GM21529 (cell line): ENCODE results near the gene SYNDIG1L.

Experiments used
- ATAC-seq: cut with Tn5 transposase; IDR thresholded peaks from one replicate; pipeline ENCODE4 v1.9.1; 2021; ENCODE audit not compliant: unreplicated experiment

Gene SYNDIG1L

DNA sequence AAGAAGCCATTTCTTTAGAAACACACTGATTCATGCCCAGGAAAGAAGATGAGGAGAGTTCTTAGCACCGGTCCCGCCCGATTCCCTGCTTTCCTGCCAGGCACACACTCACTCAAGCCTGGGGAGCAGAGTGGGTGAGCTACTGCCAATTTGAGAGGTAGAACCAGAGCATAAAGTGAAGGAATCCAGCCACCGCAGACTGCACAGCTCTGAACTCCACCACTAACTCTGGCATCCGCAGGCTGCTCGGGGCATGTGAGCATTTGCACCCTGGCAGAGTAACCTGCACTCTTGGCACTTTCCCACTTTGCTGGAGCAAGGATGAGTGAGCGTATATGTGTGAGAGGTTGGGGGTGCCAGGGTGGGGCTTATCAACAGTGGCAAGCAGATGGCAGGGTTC is 4.0 kb upstream of the SYNDIG1L start:
- ATAC-seq: no peak

DNA sequence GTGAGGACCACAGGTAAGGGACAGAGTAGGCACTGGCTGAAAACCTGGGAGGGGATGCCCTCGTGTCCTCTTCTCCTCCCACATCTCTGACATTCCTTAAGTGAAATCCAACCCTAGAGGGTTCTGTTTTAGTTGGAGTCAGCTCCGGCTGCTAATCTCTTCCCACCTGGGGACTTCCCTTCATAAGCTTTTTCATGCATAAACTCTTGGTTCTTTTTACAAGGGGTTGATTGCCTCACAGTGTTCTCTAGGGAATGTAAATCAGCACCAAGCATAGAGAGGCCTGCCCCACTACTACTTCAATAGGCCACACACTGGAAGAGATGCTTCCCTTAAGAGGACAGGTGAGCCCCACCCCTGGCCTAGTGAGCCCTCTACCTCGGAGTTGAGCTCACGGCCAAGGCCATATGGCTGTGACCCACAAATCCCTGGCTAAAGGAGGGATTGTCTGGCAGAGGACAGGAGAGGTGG is 3.2 kb upstream of the SYNDIG1L start:
- ATAC-seq: no peak

DNA sequence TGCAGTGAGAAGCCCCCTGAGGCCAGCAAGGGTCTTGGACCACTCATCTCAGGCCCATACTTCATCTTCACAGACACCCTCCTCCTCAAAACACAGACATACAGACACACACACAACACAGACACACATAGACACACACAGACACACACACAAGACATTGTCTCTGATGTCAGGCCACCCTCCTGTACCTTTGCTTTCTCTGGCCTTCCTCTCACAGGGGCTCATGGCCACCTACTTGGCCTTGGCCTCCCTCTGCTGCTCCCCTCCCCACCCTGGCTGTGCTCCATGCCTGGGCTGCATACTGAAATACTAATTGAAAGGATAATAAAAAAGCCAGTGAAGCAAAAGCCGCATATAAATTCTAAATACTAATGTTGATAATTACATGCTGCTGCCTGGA is 1.6 kb upstream of the SYNDIG1L start:
- no peak for ATAC-seq

- ATAC-seq: no peak
Observed at GRCh38 chr14:74425525-74426201, 347 bp downstream of the SYNDIG1L start.

DNA sequence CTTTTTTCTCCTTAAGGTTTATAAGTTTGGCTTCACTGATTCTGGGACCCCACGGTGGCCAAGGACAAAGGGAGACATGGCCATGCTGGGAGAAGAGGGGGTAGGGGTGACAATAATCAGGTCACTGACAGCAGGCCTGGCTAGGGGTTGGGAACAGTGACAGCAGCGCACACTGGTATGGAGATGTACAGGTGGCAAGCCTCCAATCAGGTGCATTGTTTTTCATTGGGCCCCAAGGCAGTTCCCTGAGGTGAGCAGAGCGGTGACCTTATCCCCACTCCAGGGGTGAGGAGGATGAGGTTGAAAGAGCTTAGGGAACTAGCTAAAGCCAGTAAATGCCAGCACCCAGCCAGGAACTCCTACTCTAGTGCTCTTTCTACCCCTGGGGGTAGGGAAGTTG is 1.4 kb downstream of the SYNDIG1L start:
- no peak for ATAC-seq

DNA sequence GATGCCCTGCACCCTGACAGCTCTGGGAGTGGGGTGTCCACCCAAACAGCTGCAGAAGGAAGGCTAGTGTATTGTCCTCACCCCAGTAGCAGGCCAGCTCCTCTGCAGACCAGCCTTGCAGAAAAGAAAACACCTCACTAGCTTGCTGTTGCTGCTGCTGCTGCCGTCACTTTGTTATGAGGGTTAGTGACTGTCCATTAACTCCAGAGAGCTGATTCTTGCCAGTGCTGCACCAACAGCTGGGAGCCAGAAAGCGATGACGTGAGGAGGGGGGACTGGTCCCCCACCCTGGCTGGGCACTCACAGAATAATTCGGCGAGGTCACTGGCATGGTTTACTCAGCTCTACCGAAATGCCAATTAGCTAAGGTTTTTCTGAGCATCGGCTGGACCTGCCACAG is 2.8 kb downstream of the SYNDIG1L start:
- ATAC-seq: no peak

DNA sequence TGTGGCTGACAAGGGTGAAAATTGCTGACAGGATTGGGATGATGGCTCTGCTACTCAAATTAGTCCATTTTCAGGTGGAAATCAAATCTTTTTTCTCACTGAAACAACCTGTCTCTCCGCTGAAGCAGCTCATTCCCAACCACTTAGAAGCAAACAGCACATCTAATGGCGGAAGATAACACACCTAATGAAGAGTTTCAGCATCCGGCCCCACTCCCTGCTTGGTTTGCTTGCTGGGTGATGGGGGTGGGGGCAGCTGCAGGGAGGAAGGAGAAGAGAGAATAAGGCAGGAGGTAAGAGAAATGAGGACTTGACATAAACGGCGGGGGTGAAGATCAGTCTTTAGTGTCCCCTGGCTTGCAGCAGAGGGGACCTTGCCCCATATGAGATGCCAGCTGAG is 4.0 kb downstream of the SYNDIG1L start:
- no peak for ATAC-seq

GRCh38 chr14:74419086-74419485 is 6.9 kb downstream of the SYNDIG1L start:
- ATAC-seq: no peak

DNA sequence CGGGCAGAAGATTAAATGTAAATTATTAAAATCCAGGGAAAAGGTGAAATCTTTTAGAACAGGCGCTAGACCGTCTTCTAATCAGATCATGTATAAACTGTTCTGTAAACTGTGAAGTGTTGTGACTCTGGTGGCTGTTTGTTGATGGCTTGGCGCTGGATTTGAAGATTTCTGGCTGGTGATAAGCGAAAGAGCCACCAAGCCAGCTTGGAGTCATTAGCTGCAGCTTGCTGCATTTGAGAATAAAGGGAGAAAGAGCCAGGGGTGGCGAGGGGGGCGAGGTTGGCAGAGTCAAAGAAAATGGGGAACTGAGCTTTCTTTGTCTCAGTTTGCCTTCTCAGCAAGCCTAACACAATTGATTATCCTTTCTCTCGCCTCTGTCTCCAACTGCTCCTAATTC is 8.0 kb downstream of the SYNDIG1L start:
- no peak for ATAC-seq

DNA sequence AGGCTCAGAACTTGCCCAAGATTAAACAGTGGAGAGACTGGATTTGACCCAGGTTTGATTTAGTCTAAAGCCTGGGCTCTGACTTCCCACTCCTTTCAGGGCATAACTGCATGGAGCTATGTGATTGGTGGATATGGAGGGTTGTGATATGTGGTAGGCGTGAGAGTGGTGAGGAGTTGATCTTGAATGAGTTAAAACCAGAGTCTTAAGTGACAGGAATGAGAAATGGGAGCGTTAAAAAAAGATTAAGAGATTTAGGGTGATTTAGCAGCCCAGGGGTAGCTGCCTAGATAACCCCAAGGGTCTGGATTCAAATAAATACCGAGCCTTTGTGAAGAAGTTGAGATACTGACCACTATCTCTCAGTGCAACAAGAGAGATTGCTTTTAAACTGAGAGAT is 8.4 kb downstream of the SYNDIG1L start:
- no peak for ATAC-seq

GRCh38 chr14:74417201-74417600 is 8.8 kb downstream of the SYNDIG1L start:
- no peak for ATAC-seq

- no peak for ATAC-seq
Observed at GRCh38 chr14:74415115-74415437, 10.9 kb downstream of the SYNDIG1L start.

GRCh38 chr14:74414403-74415114 is 11.5 kb downstream of the SYNDIG1L start:
- no peak for ATAC-seq

GRCh38 chr14:74413627-74414026 is 12.4 kb downstream of the SYNDIG1L start:
- ATAC-seq: no peak

DNA sequence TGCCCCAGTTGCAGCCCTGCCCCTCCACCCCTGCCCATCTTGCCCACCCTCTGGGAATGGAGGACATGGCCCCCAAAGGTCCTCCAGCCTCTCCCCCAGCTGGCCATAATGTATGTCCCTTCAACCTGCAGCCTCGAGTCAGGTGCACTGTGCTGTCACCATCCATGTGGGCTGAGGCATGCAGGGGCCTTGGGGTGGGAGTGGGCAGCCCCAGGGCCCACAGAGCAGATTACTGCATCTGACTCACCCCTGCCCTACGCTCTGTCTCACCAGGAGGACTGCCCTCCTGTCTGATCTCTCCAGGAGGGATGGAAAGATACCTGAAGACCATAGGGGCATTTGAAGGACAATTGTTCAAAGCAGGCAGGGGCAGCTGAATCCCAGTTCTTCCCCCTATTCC is 13.3 kb downstream of the SYNDIG1L start:
- no peak for ATAC-seq

- ATAC-seq: no peak
Observed at GRCh38 chr14:74411671-74412070, 14.3 kb downstream of the SYNDIG1L start.

- no peak for ATAC-seq
Observed at GRCh38 chr14:74409441-74409840, 16.6 kb downstream of the SYNDIG1L start.

- ATAC-seq: no peak
Observed at GRCh38 chr14:74408870-74409269, 17.1 kb downstream of the SYNDIG1L start.

GRCh38 chr14:74407801-74408154 is 18.2 kb downstream of the SYNDIG1L start:
- no peak for ATAC-seq

- no peak for ATAC-seq
Observed at GRCh38 chr14:74407021-74407800, 18.8 kb downstream of the SYNDIG1L start.

DNA sequence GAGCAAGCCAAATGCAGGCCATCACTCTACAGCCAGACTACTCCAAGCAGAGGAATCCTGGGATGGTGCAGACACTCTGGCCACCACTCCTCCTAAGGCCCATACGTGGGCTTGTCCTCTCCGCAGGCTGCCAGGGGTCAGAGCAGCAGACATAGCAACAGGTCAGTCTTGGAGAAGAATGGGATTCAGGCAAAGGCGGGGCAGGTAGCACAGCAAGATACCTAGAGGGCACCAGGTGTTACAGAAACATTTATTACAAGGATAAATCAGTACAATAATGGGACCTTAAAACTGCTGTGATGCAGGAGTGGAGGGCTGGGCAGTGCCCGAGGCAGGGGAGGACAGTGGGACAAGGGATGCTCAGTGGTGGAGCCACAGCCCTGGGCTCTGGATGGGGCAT is 20.3 kb downstream of the SYNDIG1L start:
- no peak for ATAC-seq

GRCh38 chr14:74404435-74404834 is 21.6 kb downstream of the SYNDIG1L start:
- no peak for ATAC-seq
